ENCODE data around the gene CCDC85A.

Gene CCDC85A

DNA sequence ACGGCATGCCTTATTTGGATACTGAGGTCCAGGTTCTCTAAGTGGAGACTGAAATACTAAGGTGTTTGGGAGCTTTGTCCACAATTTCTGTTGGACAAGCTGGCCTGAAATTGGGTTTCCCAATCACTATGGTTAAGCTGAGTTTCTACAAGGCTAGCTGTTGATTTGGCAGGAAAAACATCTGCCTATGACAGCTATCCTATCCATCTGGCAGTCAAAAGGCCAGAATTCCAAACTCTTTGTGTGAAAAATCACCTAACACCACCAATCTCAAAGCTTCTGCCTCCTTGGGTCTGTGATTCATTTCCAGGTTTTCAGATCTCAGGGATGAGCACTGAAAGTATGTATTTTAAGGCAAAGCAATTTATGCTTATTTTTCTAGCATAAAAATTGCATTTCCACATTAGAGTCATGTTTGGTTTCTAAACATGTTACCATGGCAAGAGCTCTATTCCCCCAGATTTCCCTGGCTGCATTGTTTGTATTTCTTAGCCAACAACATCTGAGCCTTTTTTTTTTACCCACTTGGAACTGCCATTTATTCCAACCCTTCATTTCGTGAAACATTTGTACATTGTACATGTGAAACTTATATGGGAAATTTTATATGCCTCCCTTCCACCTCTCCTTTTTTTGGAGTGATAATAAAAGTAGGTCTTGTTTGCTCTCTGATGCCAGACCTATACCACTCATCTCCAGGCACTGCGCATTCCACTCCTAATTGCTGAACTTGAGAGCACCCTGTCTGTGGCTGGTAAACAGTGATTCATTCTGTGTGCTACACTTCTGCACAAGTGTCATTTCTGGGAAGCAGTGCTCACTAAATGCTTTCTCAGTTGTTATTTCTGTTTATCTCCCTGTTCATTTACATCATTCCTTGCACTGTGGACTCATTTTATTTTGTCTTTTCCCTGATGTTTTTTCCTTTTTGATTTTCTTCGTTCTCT is 15.9 kb upstream of the CCDC85A start:
- DNase-seq (ENCODE audit: extremely low read depth, low read depth): no peak
- TF ChIP-seq, protein P1, sequence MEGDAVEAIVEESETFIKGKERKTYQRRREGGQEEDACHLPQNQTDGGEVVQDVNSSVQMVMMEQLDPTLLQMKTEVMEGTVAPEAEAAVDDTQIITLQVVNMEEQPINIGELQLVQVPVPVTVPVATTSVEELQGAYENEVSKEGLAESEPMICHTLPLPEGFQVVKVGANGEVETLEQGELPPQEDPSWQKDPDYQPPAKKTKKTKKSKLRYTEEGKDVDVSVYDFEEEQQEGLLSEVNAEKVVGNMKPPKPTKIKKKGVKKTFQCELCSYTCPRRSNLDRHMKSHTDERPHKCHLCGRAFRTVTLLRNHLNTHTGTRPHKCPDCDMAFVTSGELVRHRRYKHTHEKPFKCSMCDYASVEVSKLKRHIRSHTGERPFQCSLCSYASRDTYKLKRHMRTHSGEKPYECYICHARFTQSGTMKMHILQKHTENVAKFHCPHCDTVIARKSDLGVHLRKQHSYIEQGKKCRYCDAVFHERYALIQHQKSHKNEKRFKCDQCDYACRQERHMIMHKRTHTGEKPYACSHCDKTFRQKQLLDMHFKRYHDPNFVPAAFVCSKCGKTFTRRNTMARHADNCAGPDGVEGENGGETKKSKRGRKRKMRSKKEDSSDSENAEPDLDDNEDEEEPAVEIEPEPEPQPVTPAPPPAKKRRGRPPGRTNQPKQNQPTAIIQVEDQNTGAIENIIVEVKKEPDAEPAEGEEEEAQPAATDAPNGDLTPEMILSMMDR (IDR thresholded peaks at IDR 0.05; ENCODE audit: low read depth, low read length, missing control alignments): no peak
- no peak overlapping the region for H3K4me3 ChIP-seq (replicated peaks; ENCODE audit: low read depth, low read length)

DNA sequence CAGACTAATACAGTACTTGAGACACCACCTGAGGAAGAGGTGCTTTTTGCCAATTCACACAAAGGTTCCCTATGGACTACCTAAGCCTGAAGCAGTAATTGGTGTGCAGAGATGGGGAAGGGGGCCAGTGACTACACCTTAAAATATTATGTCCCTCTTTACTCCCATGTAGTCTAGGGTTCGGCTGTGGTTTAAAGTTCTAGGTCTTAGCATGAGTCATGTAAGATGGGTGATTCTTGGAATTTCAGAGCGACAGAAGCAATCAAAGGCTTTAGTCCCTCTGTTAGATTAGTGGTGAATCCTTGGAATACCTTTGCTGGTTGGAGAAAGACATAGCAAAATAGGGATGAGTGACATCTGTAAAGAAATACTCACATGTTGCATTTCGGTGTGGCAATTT is 14.3 kb upstream of the CCDC85A start:
- TF ChIP-seq, protein P1 (IDR thresholded peaks at IDR 0.05; ENCODE audit: low read depth, low read length, missing control alignments): no peak
- DNase-seq (ENCODE audit: extremely low read depth, low read depth): no peak
- H3K4me3 ChIP-seq (replicated peaks; ENCODE audit: low read depth, low read length): no peak overlapping the region

DNA sequence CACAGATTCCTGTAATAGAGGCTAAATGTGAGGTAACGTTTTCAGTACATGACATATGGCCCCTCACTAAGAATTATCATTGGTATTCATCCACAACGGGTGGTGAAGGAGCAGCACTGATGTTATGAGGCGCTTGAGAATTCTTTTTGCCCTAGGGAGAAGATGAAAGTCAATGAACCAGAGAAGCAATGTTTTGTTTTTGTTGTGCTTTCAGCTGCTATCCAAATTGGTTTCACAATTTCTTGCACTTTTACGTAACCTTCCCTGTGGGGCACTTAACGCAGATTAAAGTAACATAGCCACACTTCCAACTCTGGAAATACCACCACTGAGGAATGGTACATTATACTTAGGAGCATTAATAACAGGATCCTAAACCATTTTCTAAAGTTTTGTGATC is 13.3 kb upstream of the CCDC85A start:
- DNase-seq (ENCODE audit: extremely low read depth, low read depth): no peak
- TF ChIP-seq, protein P1 (IDR thresholded peaks at IDR 0.05; ENCODE audit: low read depth, low read length, missing control alignments): no peak
- no peak overlapping the region for H3K4me3 ChIP-seq (replicated peaks; ENCODE audit: low read depth, low read length)

DNA sequence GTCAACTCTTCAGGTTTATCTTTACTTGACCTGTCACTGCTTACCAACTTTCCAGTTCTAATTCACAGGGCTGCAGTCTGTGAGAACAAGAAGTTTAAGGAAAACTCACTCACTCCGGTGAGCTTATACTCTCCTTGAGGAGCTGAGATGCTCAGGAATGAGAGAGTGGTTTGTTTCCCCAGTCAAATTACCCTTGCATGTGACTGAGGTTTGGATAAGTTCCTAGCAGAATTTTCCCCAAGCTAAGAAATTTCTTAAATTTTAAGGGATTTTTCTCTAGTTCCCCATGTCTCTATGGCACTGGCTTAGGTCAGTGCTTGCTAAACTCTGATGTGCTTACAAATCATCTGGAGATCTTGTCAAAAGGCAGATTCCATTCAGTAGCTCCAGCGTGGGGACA is 12.8 kb upstream of the CCDC85A start:
- TF ChIP-seq, protein P1 (IDR thresholded peaks at IDR 0.05; ENCODE audit: low read depth, low read length, missing control alignments): no peak
- no peak for DNase-seq (ENCODE audit: extremely low read depth, low read depth)
- no peak overlapping the region for H3K4me3 ChIP-seq (replicated peaks; ENCODE audit: low read depth, low read length)

DNA sequence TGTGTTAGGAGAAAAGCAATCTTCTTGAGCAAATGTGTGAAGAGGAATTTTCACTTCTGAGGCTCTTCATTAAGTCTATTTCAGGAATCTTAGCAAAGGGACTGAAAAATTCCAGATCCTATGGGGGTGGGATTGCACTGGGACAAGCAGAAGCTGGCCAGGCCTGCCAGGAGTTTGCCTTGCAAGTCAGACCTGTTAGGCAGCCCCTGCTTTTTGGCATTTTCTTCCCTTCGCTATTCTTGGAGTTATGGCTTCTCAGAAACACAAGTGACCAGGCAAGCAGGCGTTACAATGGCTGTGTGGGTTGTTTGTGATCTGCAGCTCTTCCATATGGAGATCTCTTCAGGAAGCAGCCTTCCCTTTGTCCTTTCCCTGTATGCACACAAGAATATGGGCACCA is 8.0 kb upstream of the CCDC85A start:
- TF ChIP-seq, protein P1 (IDR thresholded peaks at IDR 0.05; ENCODE audit: low read depth, low read length, missing control alignments): no peak
- no peak overlapping the region for H3K4me3 ChIP-seq (replicated peaks; ENCODE audit: low read depth, low read length)
- DNase-seq (ENCODE audit: extremely low read depth, low read depth): no peak

DNA sequence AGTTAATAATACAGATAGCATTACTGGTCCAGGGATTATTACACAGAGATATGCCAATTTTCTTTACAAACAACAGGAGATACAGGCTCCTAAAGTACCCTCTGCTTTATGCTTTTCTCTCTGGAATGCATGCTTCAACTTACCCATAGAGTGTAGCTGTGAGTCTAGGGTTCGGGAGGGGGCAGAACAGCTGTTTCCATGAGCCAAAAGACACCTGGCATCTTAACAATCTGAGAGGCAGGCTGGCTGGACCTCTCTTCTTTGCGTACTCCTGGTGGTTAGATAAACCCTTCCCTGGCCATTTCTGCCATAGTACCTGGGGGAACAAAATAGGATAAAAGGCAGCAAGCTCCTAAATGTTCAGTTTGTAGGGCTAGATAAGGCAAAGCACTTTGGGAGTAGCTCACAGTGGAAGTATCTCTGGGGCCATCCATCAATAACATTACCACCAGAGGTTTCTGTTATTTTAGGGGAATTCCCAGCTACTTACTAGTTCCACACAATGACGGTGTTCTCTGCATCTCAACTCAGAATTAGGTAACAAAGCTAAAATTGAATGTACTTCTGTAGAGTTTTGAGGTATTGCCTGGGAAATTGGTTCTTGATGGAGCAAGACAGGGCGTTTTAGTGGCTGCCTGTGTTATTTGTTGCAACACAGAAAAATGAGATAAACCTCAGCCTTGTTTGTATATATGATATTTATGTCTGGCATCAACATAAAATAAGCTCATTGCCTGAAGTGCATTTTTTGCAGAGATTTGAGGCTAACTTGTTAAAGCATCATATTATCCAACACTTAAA is 6.2 kb upstream of the CCDC85A start:
- TF ChIP-seq, protein P1 (IDR thresholded peaks at IDR 0.05; ENCODE audit: low read depth, low read length, missing control alignments): no peak
- H3K4me3 ChIP-seq (replicated peaks; ENCODE audit: low read depth, low read length): no peak overlapping the region
- DNase-seq (ENCODE audit: extremely low read depth, low read depth): no peak

Measured in HFF-Myc (cell line).